Loucy (cell line): Measurements from ENCODE around the gene KCNMB2.

Source experiments
- CTCF ChIP-seq: fragments of 200-600 bp; sonication (generic); conservative IDR thresholded peaks from 2 replicates; pipeline ENCODE4 v1.5.1; 2014; ENCODE audit warnings: mild to moderate bottlenecking, antibody characterized with exemption, low read length
- EZH2phosphoT487 ChIP-seq: fragments of 200-600 bp; IDR thresholded peaks from 2 replicates; pipeline ENCODE4 v1.6.1; 2018; ENCODE audit warnings: antibody characterized with exemption, mild to moderate bottlenecking, moderate library complexity, borderline replicate concordance

- TF ChIP-seq CTCF, result no peak
- no peak for TF ChIP-seq EZH2phosphoT487
Measured at GRCh38 chr3:178807694-178808093, 271.5 kb downstream of the KCNMB2 start.
